GM13976 (cell line): ENCODE data around the gene CC2D2A.

ENCODE experiments used
- DNase-seq: peaks from one replicate; pipeline ENCODE4 v3.0.0; 2012; ENCODE audit warnings: low spot score
- CTCF ChIP-seq: IDR thresholded peaks from 2 replicates; pipeline ENCODE4 v1.5.1; 2012; ENCODE audit warnings: borderline replicate concordance, mild to moderate bottlenecking; ENCODE audit not compliant: insufficient read depth; ENCODE audit errors: extremely low read depth, missing control alignments, control extremely low read depth
- in situ Hi-C: fragments of 300-500 bp; cut with MboI; formaldehyde crosslinking; loops from one replicate; pipeline ENCODE4 v1.12.0; 2022; ENCODE audit warnings: low sequenced_read_pairs, mixed read lengths, inconsistent platforms; ENCODE audit not compliant: unreplicated experiment

Gene CC2D2A

DNA sequence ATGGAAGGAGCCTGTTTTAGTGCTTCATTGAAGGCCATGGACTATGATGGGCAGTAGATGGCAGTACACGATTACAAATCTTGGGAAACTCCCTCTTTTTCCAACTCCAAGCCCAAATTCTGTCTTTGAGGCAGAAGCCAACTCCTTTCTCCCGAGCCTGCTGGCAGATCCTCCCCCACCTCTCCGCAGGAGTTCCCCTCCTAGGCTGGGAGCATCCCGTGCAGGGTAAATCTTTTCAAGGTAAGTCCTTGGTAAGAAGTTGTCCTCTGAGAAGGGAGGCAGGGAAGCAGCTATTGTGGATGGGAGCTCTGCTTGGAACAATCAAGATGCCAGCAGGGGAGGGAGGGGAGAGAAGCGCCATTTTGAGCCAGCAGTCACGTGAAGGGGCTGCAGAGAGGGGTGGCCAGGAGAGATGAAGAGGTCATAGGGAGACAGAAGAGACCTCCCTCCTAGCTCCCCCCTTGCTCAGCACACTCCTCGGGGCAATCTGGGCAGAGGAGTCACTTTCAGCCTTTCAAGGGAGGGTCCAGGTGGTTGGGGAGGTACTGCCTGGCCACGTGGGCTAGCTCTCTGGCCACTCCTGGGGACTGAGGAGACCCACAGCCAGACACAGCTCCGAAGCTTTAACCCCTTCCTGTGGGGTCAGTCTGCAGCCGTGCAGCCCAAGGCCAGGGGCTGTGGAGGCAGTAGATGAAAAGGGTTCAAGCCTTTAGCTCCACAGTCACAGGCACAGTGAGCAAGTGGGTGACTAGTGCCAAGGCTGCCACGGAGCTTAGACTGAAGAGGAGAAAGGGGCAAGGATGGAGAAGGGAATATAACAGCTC, 9.6 kb downstream of the CC2D2A start:
- peak; percentile 48 for DNase-seq
- TF ChIP-seq CTCF, result peak; percentile 35
- in situ Hi-C loops, result loop anchor here (25.0 kb wide), 1 partner anchor 508 kb away; no protein-coding TSS in a partner anchor

GRCh38 chr4:15479913-15480185, 10.2 kb downstream of the CC2D2A start:
- no peak for TF ChIP-seq CTCF
- no peak for DNase-seq
- in situ Hi-C loops, result loop anchor here (25.0 kb wide), 1 partner anchor 507 kb away; no protein-coding TSS in a partner anchor

- in situ Hi-C loops, result loop anchor here (25.0 kb wide), 1 partner anchor 505 kb away; no protein-coding TSS in a partner anchor
- no peak for TF ChIP-seq CTCF
- DNase-seq, result no peak
Observed at GRCh38 chr4:15481961-15482745, 12.5 kb downstream of the CC2D2A start.

DNA sequence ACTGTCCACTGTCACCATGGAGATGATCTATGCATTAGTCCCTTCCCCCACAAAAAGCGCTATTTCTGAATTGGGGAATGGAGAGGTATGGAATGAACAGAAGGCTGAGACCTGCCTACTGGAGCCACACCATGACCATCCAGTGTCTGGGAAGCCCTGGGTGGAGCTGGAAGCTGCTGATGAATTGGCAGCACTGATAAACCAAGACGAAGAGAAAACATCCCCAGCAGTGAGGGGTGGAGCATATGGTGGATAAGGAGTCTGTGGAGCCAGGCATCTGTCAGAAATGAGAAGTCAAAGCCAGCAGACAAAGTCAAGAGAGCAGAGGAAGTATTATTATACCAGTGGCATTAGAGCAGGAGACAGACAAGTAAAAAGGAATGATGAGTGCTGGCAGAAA, 13.2 kb downstream of the CC2D2A start:
- no peak for DNase-seq
- TF ChIP-seq CTCF, result no peak
- in situ Hi-C loops, result loop anchor here (25.0 kb wide), 1 partner anchor 504 kb away; no protein-coding TSS in a partner anchor

DNA sequence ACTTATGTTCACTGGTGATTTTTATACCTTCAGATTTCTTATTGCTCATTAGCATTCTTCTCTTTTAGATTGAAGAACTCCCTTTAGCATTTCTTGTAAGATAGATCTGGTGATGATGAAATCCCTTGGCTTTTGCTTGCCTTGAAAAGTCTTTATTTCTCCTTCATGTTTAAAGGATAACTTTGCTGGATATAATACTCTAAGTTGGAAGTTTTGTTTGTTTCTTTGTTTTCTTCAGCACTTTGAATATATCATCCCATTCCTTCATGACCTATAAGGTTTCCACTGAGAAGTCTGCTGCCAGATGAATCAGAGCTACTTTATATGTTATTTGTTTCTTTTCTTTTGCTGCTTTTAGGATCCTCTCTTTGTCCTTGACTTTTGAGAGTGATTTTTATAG, 18.5 kb downstream of the CC2D2A start:
- TF ChIP-seq CTCF, result no peak
- DNase-seq, result no peak
- in situ Hi-C loops, result loop anchor here (25.0 kb wide), 1 partner anchor 499 kb away; no protein-coding TSS in a partner anchor

GRCh38 chr4:15488658-15489470, 19.2 kb downstream of the CC2D2A start:
- no peak for TF ChIP-seq CTCF
- no peak for DNase-seq
- in situ Hi-C loops, result loop anchor here (25.0 kb wide), 1 partner anchor 498 kb away; no protein-coding TSS in a partner anchor
